Activated T-helper 17 cell treated with anti-CD3 and anti-CD28 coated beads, Interleukin-2, amount 50 U/mL, for 72 hours (primary cell): ENCODE data around the gene GOLGA8H. TPM values are rescaled to one million over a fixed set of nuclear protein-coding genes. Genes with fewer than 3 reads are reported as not detected.

Experiments used
- total RNA-seq, 2 donors: library from RNA; stranded (reverse); gene quantifications; one replicate each; pipeline ENCODE4 v1.2.3, GENCODE V29; 2022

Gene GOLGA8H
- total RNA-seq, 2 donors from 2014 or later: not detected

Other genes starting within 250 kb of the GOLGA8H start
- not detected for gene CHRFAM7A, start 210.5 kb upstream of the GOLGA8H start, total RNA-seq
- 1 to 10 TPM; 1.0 to 1.6 TPM for gene GOLGA8R, start 189.8 kb upstream of the GOLGA8H start, total RNA-seq
- gene GOLGA8Q, start 52.0 kb upstream of the GOLGA8H start, total RNA-seq: not detected